Heart left ventricle (tissue), 16 donors: ENCODE results near the gene KCNMA1. TPM values are rescaled to one million over a fixed set of nuclear protein-coding genes. Genes with fewer than 3 reads are reported as not detected.

Source experiments
- ATAC-seq, 4 donors: fragments of 200-7000 bp; cut with Tn5 transposase; one replicate each; pipeline ENCODE4 v1.9.1; 2020 to 2022; ENCODE audit warnings: moderate library complexity in 4 of 4, mild to moderate bottlenecking in 3 of 4, moderate number of reproducible peaks in 1 of 4
- DNase-seq, 5 donors: peaks; one replicate each; pipeline ENCODE4 v3.0.0-alpha.2; 2020
- H3K27ac ChIP-seq, 12 donors: fragments of 200-600 bp; sonication (generic) in 4 of 12; one replicate each; pipeline versions ENCODE4 v1.5.0 to v1.8.0; 2016 to 2022; ENCODE audit warnings: mild to moderate bottlenecking in 2 of 12
- H3K27me3 ChIP-seq, 9 donors: fragments of 200-600 bp; sonication (generic) in 2 of 9; one replicate each; pipeline versions ENCODE4 v1.5.1 to v1.8.0; 2016 to 2022; ENCODE audit warnings: mild to moderate bottlenecking in 3 of 9
- H3K36me3 ChIP-seq, 9 donors: fragments of 200-600 bp; sonication (generic) in 2 of 9; one replicate each; pipeline versions ENCODE4 v1.5.0 to v1.8.0; 2018 to 2022; ENCODE audit warnings: mild to moderate bottlenecking in 2 of 9
- H3K4me1 ChIP-seq, 12 donors: fragments of 200-600 bp; sonication (generic) in 4 of 12; one replicate each; pipeline versions ENCODE4 v1.5.0 to v1.8.0; 2016 to 2022; ENCODE audit warnings: mild to moderate bottlenecking in 3 of 12
- H3K4me3 ChIP-seq, 12 donors: fragments of 200-600 bp; sonication (generic) in 4 of 12; one replicate each; pipeline versions ENCODE4 v1.5.0 to v1.8.0; 2017 to 2022; ENCODE audit warnings: mild to moderate bottlenecking in 9 of 12, moderate library complexity in 4 of 12
- H3K9me3 ChIP-seq, 12 donors: fragments of 200-600 bp; sonication (generic) in 4 of 12; one replicate each; pipeline versions ENCODE4 v1.5.0 to v1.8.0; 2016 to 2022; ENCODE audit warnings: mild to moderate bottlenecking in 1 of 12
- POLR2A ChIP-seq, 2 donors: fragments of 450-650 bp; IDR thresholded peaks; one replicate each; pipeline ENCODE4 v1.6.1; 2017; ENCODE audit warnings: antibody characterized with exemption in 2 of 2, mild to moderate bottlenecking in 2 of 2, moderate library complexity in 2 of 2
- WGBS, 4 donors: extraction: QIAGEN DNeasy Blood & Tissue Kit in 2 of 4; methylation state at CpG; one replicate each; pipeline versions ENCODE4 v1.1.5 to v1.1.7; 2013 to 2018; 5-methylcytosine and 5-hydroxymethylcytosine counted together
- intact Hi-C, 10 donors: fragments of 100-400 bp; cut with DNase I; formaldehyde crosslinking; loops; one replicate each; pipeline versions ENCODE4 v1.11.1 to v1.14.2; 2022
- polyA plus RNA-seq, 2 donors: library from polyadenylated mRNA; stranded (reverse); fragments of 200-250 nt; gene quantifications; one replicate each; pipeline ENCODE4 v1.2.3, GENCODE V29; 2013
- total RNA-seq, 9 donors: library from RNA; depleted of rRNA in 2 of 9; stranded (reverse); fragments of >200 nt in 2 of 9; fragmentation: NEBNext Ultra II Directional in 3 of 9; extraction: Animal tissue kit (Norgen Biotek cat#: 25700) in 3 of 9; gene quantifications; one replicate each; pipeline versions ENCODE4 v1.1.0 to v1.2.4, GENCODE V29; 2016 to 2023
- TF ChIP-seq, protein P1 (sequence below), 12 donors: fragments of 200-600 bp; sonication (generic) in 4 of 12; IDR thresholded peaks; one replicate each; pipeline versions ENCODE4 v1.5.0 to v1.8.0; 2018 to 2022; ENCODE audit warnings: antibody characterized with exemption in 12 of 12, mild to moderate bottlenecking in 5 of 12
- donor health status: ischemic (EF 13 %, LVEDD 7.1; RV severe dilation, severe dysfunction).
- donor health status: healthy with polysubstance abuse.
- donor health status: DM: no; HTN: yes; CAD: no.
- donor health status: DM: no; HTN: no; CAD: no.
- donor health status: ischemic (EF 25% LVEDD 6.9; RV normal size, moderate dysfunction).
- donor health status: ischemic (EF 25% LVEDD 5.7; RV mildly dilated, moderate dysfunction).
- donor health status: healthy.
- donor health status: DM: yes; HTN: yes; CAD: no.
- donor health status: ischemic (EF 35%, LVEDD 5.7; RV mildly dilated, moderate dysfunction).
- donor health status: nonischemic (EF 11% LVEDD 7.7; RV severe dilation, severe dysfunction).
- donor health status: DM: yes; HTN: yes; CAD: no.
- donor health status: PGD.
- donor health status: ischemic (EF 29% LVEDD 5.4; RV normal size, mild dysfunction).
- donor health status: nonischemic (EF 23%, LVEDD 6.1; RV moderate dilation, normal function).

The KCNMA1 gene
- total and polyA plus RNA-seq, 11 donors = 0.39 to 8.7 (median 1.7) TPM

DNA sequence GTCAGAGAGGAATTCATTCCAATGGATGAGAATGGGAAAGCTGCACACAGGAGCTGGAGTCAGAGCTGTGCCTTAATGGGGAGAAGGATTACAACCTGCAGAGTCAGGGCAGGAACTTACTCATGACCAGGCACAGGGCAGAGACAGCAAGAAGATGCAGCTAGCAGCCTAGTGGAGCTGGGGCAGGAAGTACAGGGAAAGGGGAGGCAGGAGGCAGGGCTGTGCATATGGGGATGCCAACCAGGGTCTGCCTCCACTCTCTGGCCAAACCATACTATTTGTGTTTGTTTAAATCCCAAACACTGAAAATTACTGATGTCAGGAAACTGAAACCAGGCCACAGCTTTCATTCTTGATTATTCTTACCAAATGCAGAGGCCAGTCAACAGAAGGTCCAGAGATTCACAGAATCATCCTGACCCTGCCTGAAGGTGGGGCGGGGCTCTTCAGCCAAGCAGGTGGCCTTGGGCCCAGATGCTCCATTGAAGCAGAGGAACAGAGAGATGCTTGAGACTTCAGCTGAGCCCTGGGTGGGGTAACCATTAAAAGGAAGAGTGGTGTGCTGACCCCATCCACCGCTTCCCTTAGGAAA is 461.9 kb downstream of the KCNMA1 start:
- TF ChIP-seq POLR2A (IDR thresholded peaks at IDR 0.05) = no peak
- TF ChIP-seq, protein P1, sequence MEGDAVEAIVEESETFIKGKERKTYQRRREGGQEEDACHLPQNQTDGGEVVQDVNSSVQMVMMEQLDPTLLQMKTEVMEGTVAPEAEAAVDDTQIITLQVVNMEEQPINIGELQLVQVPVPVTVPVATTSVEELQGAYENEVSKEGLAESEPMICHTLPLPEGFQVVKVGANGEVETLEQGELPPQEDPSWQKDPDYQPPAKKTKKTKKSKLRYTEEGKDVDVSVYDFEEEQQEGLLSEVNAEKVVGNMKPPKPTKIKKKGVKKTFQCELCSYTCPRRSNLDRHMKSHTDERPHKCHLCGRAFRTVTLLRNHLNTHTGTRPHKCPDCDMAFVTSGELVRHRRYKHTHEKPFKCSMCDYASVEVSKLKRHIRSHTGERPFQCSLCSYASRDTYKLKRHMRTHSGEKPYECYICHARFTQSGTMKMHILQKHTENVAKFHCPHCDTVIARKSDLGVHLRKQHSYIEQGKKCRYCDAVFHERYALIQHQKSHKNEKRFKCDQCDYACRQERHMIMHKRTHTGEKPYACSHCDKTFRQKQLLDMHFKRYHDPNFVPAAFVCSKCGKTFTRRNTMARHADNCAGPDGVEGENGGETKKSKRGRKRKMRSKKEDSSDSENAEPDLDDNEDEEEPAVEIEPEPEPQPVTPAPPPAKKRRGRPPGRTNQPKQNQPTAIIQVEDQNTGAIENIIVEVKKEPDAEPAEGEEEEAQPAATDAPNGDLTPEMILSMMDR (IDR thresholded peaks at IDR 0.05) = no peak
- DNase-seq (no peak), ATAC-seq (no peak)
- intact Hi-C loops = loop anchor here in 9 of 10 donors (2.0 to 10.0 kb wide), 10 partner anchors 209 to 539 kb away; no protein-coding TSS in a partner anchor
- Histone ChIP-seq H3K36me3 (no peaks in the 10 kb centered on the region), H3K27ac (peak overlapping the region in 1 of 12 donors; percentile 74), H3K9me3 (no peaks in the 10 kb centered on the region), H3K27me3 (peaks cover 0 to 25% (median 0%) of the 10 kb centered on the region in 9 donors), H3K4me3 (no peak overlapping the region), H3K4me1 (peaks cover 0 to 7% (median 0%) of the 10 kb centered on the region in 12 donors)
- 93 to 97% (median 95%) methylated on average over 2 of the region's 2 CpGs for WGBS, 4 donors

- ATAC-seq (peak in 3 of 4 donors; percentile 69 to 79 (median 77)), DNase-seq (peak; percentile 48 to 60 (median 59))
- no peak for TF ChIP-seq POLR2A (IDR thresholded peaks at IDR 0.05)
- TF ChIP-seq, protein P1 (IDR thresholded peaks at IDR 0.05) = peak; percentile 74 to 95 (median 86)
- H3K27me3 ChIP-seq = peaks cover 0 to 25% (median 0%) of the 10 kb centered on the region in 9 donors
- H3K36me3 ChIP-seq = no peaks in the 10 kb centered on the region
- no peaks in the 10 kb centered on the region for H3K4me1 ChIP-seq
- no peaks in the 10 kb centered on the region for H3K9me3 ChIP-seq
- 17 to 26% (median 19%) methylated on average over 4 of the region's 4 CpGs for WGBS, 4 donors
- peak overlapping the region in 1 of 12 donors; percentile 74 for H3K27ac ChIP-seq
- intact Hi-C loops = loop anchor here in 9 of 10 donors (1.0 to 10.0 kb wide), 15 partner anchors 211 to 541 kb away; no protein-coding TSS in a partner anchor
- no peak overlapping the region for H3K4me3 ChIP-seq
Observed at GRCh38 chr10:77173615-77174461, 463.8 kb downstream of the KCNMA1 start.

DNA sequence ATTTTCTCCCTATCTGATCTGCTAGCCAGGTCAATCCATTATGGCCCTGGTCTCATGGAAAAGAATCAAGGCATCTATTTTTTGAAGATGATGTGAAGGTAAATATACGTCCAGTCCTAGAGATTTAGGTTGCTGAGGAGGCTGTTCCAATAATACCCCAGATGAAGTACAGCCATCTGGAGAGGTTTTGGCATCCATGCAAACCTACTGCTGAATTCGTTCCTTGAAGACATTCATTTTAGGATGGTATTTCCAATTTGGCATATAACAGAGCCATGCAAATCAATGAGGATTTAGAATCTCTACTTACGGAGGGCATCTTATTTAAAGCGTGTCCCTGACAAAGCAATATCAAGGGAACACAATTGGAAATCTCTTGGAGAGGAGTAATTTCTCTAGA is 465.5 kb downstream of the KCNMA1 start:
- Histone ChIP-seq H3K27me3 (peaks cover 0 to 25% (median 0%) of the 10 kb centered on the region in 9 donors), H3K27ac (peak overlapping the region in 1 of 12 donors; percentile 17), H3K9me3 (no peaks in the 10 kb centered on the region), H3K4me3 (no peak overlapping the region), H3K36me3 (no peaks in the 10 kb centered on the region), H3K4me1 (no peaks in the 10 kb centered on the region)
- ATAC-seq (no peak), DNase-seq (no peak)
- 66 to 76% (median 69%) methylated on average over 4 of the region's 4 CpGs for WGBS, 4 donors
- TF ChIP-seq POLR2A (IDR thresholded peaks at IDR 0.05) = no peak
- TF ChIP-seq, protein P1 (IDR thresholded peaks at IDR 0.05) = no peak
- intact Hi-C loops = loop anchor here in 8 of 10 donors (2.0 to 10.0 kb wide), 9 partner anchors 213 to 543 kb away; no protein-coding TSS in a partner anchor

DNA sequence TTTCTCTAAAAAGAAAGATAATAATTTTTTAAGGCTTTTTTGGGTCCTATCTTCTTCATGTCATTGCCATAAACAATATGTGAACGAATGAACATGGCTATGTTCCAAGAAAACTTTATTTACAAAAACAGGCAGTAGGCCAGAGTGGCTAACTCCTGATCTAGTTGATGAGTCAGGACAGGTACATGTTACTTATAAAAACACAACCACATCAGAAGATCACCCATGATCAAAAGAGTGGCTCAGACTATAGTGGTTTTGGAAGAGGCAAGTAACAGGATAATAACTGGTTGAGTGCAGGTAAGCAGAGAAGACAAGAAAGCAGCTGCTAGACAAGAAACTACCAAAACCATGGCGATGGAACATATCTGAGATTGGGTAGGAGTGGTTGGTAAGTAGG is 468.7 kb downstream of the KCNMA1 start:
- H3K27me3 ChIP-seq = peaks cover 0 to 10% (median 7%) of the 10 kb centered on the region in 9 donors
- 28 to 40% (median 32%) methylated on average over 2 of the region's 2 CpGs for WGBS, 4 donors
- H3K27ac ChIP-seq = no peak overlapping the region
- TF ChIP-seq POLR2A (IDR thresholded peaks at IDR 0.05) = no peak
- TF ChIP-seq, protein P1 (IDR thresholded peaks at IDR 0.05) = no peak
- intact Hi-C loops = loop anchor here in 5 of 10 donors (5.0 kb wide), 1 partner anchor 543 kb away; no protein-coding TSS in a partner anchor
- no peaks in the 10 kb centered on the region for H3K9me3 ChIP-seq
- H3K36me3 ChIP-seq = no peaks in the 10 kb centered on the region
- no peak overlapping the region for H3K4me3 ChIP-seq
- ATAC-seq = no peak
- DNase-seq = no peak
- peaks cover 0 to 4% (median 0%) of the 10 kb centered on the region in 12 donors for H3K4me1 ChIP-seq
